GM19043 (cell line): Measurements from ENCODE around the gene SPOCD1.
A peak's percentile ranks its signal among the peaks of the same experiment; 100 is the strongest.

Experiments
- ATAC-seq: cut with Tn5 transposase; IDR thresholded peaks from one replicate; pipeline ENCODE4 v1.9.1; 2021; ENCODE audit warnings: low read depth; ENCODE audit not compliant: unreplicated experiment

The SPOCD1 gene

GRCh38 chr1:31745946-31746670, 69.7 kb downstream of the SPOCD1 start:
- no peak for ATAC-seq

- ATAC-seq, result no peak
These were observed 70.5 kb downstream of the SPOCD1 start for GRCh38 chr1:31745096-31745945.

DNA sequence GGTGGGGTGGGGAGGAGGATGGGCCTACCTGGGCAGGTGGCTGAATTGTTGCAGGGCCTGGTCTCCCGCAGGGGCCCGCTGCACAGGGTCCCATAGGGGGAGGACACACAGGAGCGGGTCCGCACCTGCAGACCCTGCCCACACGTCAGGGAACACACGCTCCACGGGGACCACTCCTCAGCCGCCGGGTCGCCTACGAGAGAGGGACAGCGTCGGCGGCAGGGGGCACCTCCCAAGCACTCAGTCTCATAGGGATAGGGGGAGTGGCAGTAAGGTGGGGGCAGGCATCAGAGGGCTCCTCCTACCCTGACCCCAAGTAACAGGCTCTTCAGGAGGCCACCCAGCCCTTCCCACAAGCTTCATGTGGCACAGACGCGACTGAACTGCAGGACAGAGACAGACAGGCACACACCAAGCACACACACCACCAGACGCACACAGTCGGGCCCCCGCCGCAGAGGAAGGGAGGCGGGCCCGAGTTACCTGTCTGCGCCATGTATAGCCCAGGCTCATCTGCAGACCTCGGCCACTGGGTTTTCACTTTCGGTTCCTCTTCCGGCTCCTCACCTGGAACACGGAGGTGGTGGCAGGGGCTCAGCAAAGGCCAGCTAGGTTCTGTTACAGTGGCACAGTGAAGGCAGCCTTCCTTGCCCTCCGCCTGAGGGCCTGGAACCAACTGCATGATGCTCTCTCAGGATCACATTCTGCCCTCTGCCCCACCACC, 71.5 kb downstream of the SPOCD1 start:
- ATAC-seq, result peak; percentile 69

DNA sequence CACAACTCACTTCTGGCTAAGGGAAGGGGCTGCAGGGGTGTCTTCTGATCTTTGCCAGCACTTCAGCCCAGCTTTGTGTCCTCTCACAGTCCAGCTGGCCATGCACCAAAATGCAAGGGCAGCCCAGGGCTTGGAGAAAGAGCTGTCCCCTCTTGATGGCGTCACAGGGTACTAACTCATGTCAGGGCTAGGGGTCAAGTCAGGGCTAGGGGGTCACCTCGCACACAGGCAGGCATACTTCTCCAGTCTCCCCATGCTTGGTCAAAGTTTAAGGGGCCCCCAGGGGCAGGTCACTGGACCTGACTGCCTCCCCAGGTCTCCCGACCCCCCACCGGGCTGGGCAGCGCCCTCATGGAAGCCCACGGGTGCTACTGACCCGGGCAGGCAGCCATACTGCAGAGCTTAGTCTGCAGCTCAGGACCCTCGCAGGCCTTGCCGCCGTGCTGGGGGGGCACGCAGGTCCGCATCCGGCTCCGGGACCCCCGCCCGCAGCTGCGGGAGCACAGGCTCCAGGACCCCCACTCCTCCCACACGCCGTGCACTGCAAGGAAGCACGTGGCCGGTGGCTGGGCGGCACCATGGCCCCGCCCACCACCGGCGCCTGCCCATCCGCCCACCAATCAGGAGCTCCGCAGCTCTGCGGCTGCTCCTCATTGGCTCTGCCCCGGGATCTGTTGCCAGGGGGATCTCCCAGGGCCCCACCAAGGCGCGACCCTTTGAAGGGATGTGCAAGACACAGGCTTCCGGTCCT, 73.2 kb downstream of the SPOCD1 start:
- ATAC-seq, result no peak
